Pancreas (tissue), 10 donors: Measurements from ENCODE around the gene GUCY1A2. TPM values are rescaled to one million over a fixed set of nuclear protein-coding genes. Genes with fewer than 3 reads are reported as not detected.
A peak's percentile ranks its signal among the peaks of the same experiment; 100 is the strongest.
"Not testable (repeated sequence)": the region's sequence is repeated elsewhere in the genome, so short reads cannot be mapped to it uniquely, and the experiment has no call there.

Experiments
- ATAC-seq, 4 donors: fragments of 200-7000 bp; cut with Tn5 transposase; one replicate each; pipeline versions ENCODE4 v1.8.0 to v1.9.1; 2020; ENCODE audit warnings: mild to moderate bottlenecking in 4 of 4, moderate library complexity in 4 of 4
- DNase-seq, 6 donors: peaks; one replicate each; pipeline ENCODE4 v3.0.0-alpha.2; 2020
- FAIRE-seq: peaks from 2 replicates; lab custom pipeline; 2012; peaks lifted over from hg19 to GRCh38; lab: Jason Lieb, UNC
- H3K27ac ChIP-seq, 4 donors: fragments of 200-600 bp; sonication (generic); 1 replicate in 3 of 4; 2 replicates in 1 of 4; pipeline versions ENCODE4 v1.5.0 to v1.8.0; 2020
- H3K27me3 ChIP-seq, 4 donors: fragments of 200-600 bp; one replicate each; pipeline ENCODE4 v1.8.0; 2021
- H3K36me3 ChIP-seq, 3 donors: fragments of 200-600 bp; sonication (generic) in 1 of 3; one replicate each; pipeline versions ENCODE4 v1.5.0 to v1.8.0; 2020 to 2021
- H3K4me1 ChIP-seq, 3 donors: fragments of 200-600 bp; one replicate each; pipeline ENCODE4 v1.8.0; 2021
- H3K4me3 ChIP-seq, 4 donors: fragments of 200-600 bp; sonication (generic) in 2 of 4; one replicate each; pipeline versions ENCODE4 v1.5.0 to v1.8.0; 2020 to 2021
- H3K9me3 ChIP-seq, 4 donors: fragments of 200-600 bp; one replicate each; pipeline ENCODE4 v1.8.0; 2021
- CTCF ChIP-seq, 4 donors: fragments of 200-600 bp; sonication (generic) in 3 of 4; IDR thresholded peaks; one replicate each; pipeline versions ENCODE4 v1.5.0 to v1.8.0; 2021; ENCODE audit warnings: antibody characterized with exemption in 4 of 4
- WGBS, 2 donors: extraction: QIAGEN DNeasy Blood & Tissue Kit; methylation state at CpG; one replicate each; pipeline ENCODE4 v1.1.7; 2013; 5-methylcytosine and 5-hydroxymethylcytosine counted together
- intact Hi-C, 3 donors: fragments of 100-400 bp; cut with DNase I; formaldehyde crosslinking; loops; one replicate each; pipeline versions ENCODE4 v1.11.1 to v1.14.2; 2022
- polyA plus RNA-seq, 2 donors: library from polyadenylated mRNA; stranded (reverse); fragments of 200-250 nt; gene quantifications; one replicate each; pipeline ENCODE4 v1.2.3, GENCODE V29; 2013
- total RNA-seq, 6 donors: library from RNA; stranded (reverse); fragmentation: NEBNext Ultra II Directional in 4 of 6; extraction: Animal tissue kit (Norgen Biotek cat#: 25700) in 4 of 6; gene quantifications; one replicate each; pipeline versions ENCODE4 v1.2.1 to v1.2.4, GENCODE V29; 2021 to 2023
- donor health status: healthy with polysubstance abuse.
- donor health status: DM: no; HTN: no; CAD: no; lungs with moderate emphysema.
- donor health status: DM: no; HTN: no; CAD: no.
- donor health status: control.
- donor health status: control.
- donor health status: Bipolar disorder and iron deficiency.
- donor health status: DM: yes; HTN: yes; CAD: no.
- donor health status: DM: no; HTN: no; CAD: no.
- donor health status: DM: no; HTN: no; CAD: no.
- donor health status: DM: yes; HTN: yes; CAD: no.

The GUCY1A2 gene
- total and polyA plus RNA-seq, 8 donors: 1.1 to 14.5 (median 7.9) TPM

- Histone ChIP-seq H3K27ac (no peak overlapping the region), H3K4me1 (no peaks in the 10 kb centered on the region), H3K9me3 (no peaks in the 10 kb centered on the region), H3K27me3 (no peaks in the 10 kb centered on the region), H3K36me3 (no peaks in the 10 kb centered on the region), H3K4me3 (no peak overlapping the region)
- no peak for TF ChIP-seq CTCF (IDR thresholded peaks at IDR 0.05)
- ATAC-seq: no peak
- intact Hi-C loops: no loop called here
- no peak for DNase-seq
- FAIRE-seq: no peak
- 37 to 48% methylated on average over 1 of the region's 1 CpG for WGBS, 2 donors
These were observed 103.9 kb downstream of the GUCY1A2 start for GRCh38 chr11:106914409-106914808.

- intact Hi-C loops: no loop called here
- FAIRE-seq: no peak
These were observed 105.1 kb downstream of the GUCY1A2 start for GRCh38 chr11:106913141-106913540.

GRCh38 chr11:106904826-106905225 lies 113.5 kb downstream of the GUCY1A2 start:
- H3K27me3 ChIP-seq: no peaks in the 10 kb centered on the region
- peak in 1 of 4 donors; percentile 18 for ATAC-seq
- H3K9me3 ChIP-seq: no peaks in the 10 kb centered on the region
- H3K36me3 ChIP-seq: no peaks in the 10 kb centered on the region
- no peaks in the 10 kb centered on the region for H3K4me1 ChIP-seq
- 31 to 74% methylated on average over 2 of the region's 2 CpGs for WGBS, 2 donors
- DNase-seq: no peak
- no peak for TF ChIP-seq CTCF (IDR thresholded peaks at IDR 0.05)
- intact Hi-C loops: no loop called here
- no peak for FAIRE-seq
- H3K27ac ChIP-seq: no peak overlapping the region
- H3K4me3 ChIP-seq: no peak overlapping the region

More at GRCh38 chr11:106913141-106913540, 105.1 kb downstream of the GUCY1A2 start:
- H3K9me3 ChIP-seq: no peaks in the 10 kb centered on the region
- H3K4me3 ChIP-seq: no peak overlapping the region
- no peak for DNase-seq
- H3K27me3 ChIP-seq: no peaks in the 10 kb centered on the region
- no peak for ATAC-seq
- TF ChIP-seq CTCF (IDR thresholded peaks at IDR 0.05): no peak
- WGBS, 2 donors: 62 to 88% methylated on average over 2 of the region's 2 CpGs
- H3K36me3 ChIP-seq: no peaks in the 10 kb centered on the region
- no peak overlapping the region for H3K27ac ChIP-seq
- no peaks in the 10 kb centered on the region for H3K4me1 ChIP-seq

- 91% methylated on average over 1 of the region's 1 CpG for WGBS, 2 donors
- no peaks in the 10 kb centered on the region for H3K27me3 ChIP-seq
- no peaks in the 10 kb centered on the region for H3K36me3 ChIP-seq
- no peaks in the 10 kb centered on the region for H3K4me1 ChIP-seq
- ATAC-seq (no peak), FAIRE-seq (no peak), DNase-seq (no peak)
- H3K4me3 ChIP-seq: no peak overlapping the region
- no peak for TF ChIP-seq CTCF (IDR thresholded peaks at IDR 0.05)
- H3K27ac ChIP-seq: no peak overlapping the region
- intact Hi-C loops: no loop called here
- no peaks in the 10 kb centered on the region for H3K9me3 ChIP-seq
These were observed 128.6 kb downstream of the GUCY1A2 start for GRCh38 chr11:106889718-106890117.

- H3K4me1 ChIP-seq: no peaks in the 10 kb centered on the region
- ATAC-seq (peak in 1 of 4 donors; percentile 22), FAIRE-seq (no peak), DNase-seq (no peak)
- no peaks in the 10 kb centered on the region for H3K36me3 ChIP-seq
- intact Hi-C loops: no loop called here
- no peak overlapping the region for H3K4me3 ChIP-seq
- no peak overlapping the region for H3K27ac ChIP-seq
- H3K9me3 ChIP-seq: no peaks in the 10 kb centered on the region
- no peak for TF ChIP-seq CTCF (IDR thresholded peaks at IDR 0.05)
- no peaks in the 10 kb centered on the region for H3K27me3 ChIP-seq
- 51 to 63% methylated on average over 5 of the region's 5 CpGs for WGBS, 2 donors
These were observed 129.9 kb downstream of the GUCY1A2 start for GRCh38 chr11:106888386-106888785.

GRCh38 chr11:106883693-106884092 lies 134.6 kb downstream of the GUCY1A2 start:
- H3K4me3 ChIP-seq, H3K4me1 ChIP-seq, H3K27me3 ChIP-seq, ATAC-seq, FAIRE-seq, intact Hi-C loops, H3K36me3 ChIP-seq, DNase-seq, H3K9me3 ChIP-seq, H3K27ac ChIP-seq: not testable (repeated sequence)
- 65 to 75% methylated on average over 5 of the region's 5 CpGs for WGBS, 2 donors
